HEK293 (cell line): ENCODE data around the gene PHPT1.

Experiments used
- AEBP2 ChIP-seq: fragments of 450-650 bp; formaldehyde crosslinking; IDR thresholded peaks from 2 replicates; pipeline ENCODE4 v1.5.1; 2016; ENCODE audit warnings: missing biosample characterization, missing genetic modification characterization, borderline replicate concordance
- ATF2 ChIP-seq: fragments of 450-650 bp; formaldehyde crosslinking; IDR thresholded peaks from 2 replicates; pipeline ENCODE4 v1.5.1; 2016; ENCODE audit warnings: missing biosample characterization, missing genetic modification characterization, low read depth
- EGR2 ChIP-seq: fragments of 450-650 bp; formaldehyde crosslinking; IDR thresholded peaks from 2 replicates; pipeline ENCODE4 v1.5.1; 2016; ENCODE audit warnings: low read depth, missing biosample characterization, missing genetic modification characterization
- FEZF1 ChIP-seq: fragments of 450-650 bp; formaldehyde crosslinking; IDR thresholded peaks from 2 replicates; pipeline ENCODE4 v1.5.1; 2016; ENCODE audit warnings: missing biosample characterization, missing genetic modification characterization
- GLIS1 ChIP-seq: fragments of 450-650 bp; formaldehyde crosslinking; IDR thresholded peaks from 2 replicates; pipeline ENCODE4 v1.5.1; 2016; ENCODE audit warnings: missing biosample characterization, missing genetic modification characterization
- KLF8 ChIP-seq: fragments of 450-650 bp; formaldehyde crosslinking; IDR thresholded peaks from 2 replicates; pipeline ENCODE4 v1.5.1; 2016; ENCODE audit warnings: missing biosample characterization, missing genetic modification characterization
- ZNF133 ChIP-seq: fragments of 450-650 bp; formaldehyde crosslinking; IDR thresholded peaks from 2 replicates; pipeline ENCODE4 v1.5.1; 2016; ENCODE audit warnings: missing biosample characterization, missing genetic modification characterization
- ZNF140 ChIP-seq: fragments of 450-650 bp; formaldehyde crosslinking; IDR thresholded peaks from 2 replicates; pipeline ENCODE4 v1.5.1; 2016; ENCODE audit warnings: missing biosample characterization, missing genetic modification characterization
- ZNF146 ChIP-seq: fragments of 450-650 bp; formaldehyde crosslinking; IDR thresholded peaks from 2 replicates; pipeline ENCODE4 v1.5.1; 2016; ENCODE audit warnings: missing biosample characterization, missing genetic modification characterization
- ZNF148 ChIP-seq: fragments of 450-650 bp; formaldehyde crosslinking; IDR thresholded peaks from 2 replicates; pipeline ENCODE4 v1.5.0; 2017; ENCODE audit warnings: missing biosample characterization, missing genetic modification characterization, borderline replicate concordance
- ZNF239 ChIP-seq: fragments of 450-650 bp; formaldehyde crosslinking; IDR thresholded peaks from 2 replicates; pipeline ENCODE4 v1.5.1; 2016; ENCODE audit warnings: missing biosample characterization, missing genetic modification characterization
- ZNF26 ChIP-seq: fragments of 450-650 bp; formaldehyde crosslinking; IDR thresholded peaks from 2 replicates; pipeline ENCODE4 v1.5.1; 2016; ENCODE audit warnings: missing biosample characterization, missing genetic modification characterization
- ZNF398 ChIP-seq: fragments of 450-650 bp; formaldehyde crosslinking; IDR thresholded peaks from 2 replicates; pipeline ENCODE4 v1.5.1; 2017; ENCODE audit warnings: missing biosample characterization, missing genetic modification characterization
- ZNF510 ChIP-seq: fragments of 450-650 bp; formaldehyde crosslinking; IDR thresholded peaks from 2 replicates; pipeline ENCODE4 v1.5.1; 2018; ENCODE audit warnings: mild to moderate bottlenecking, missing genetic modification characterization, missing biosample characterization; ENCODE audit not compliant: insufficient replicate concordance
- ZNF548 ChIP-seq: fragments of 450-650 bp; formaldehyde crosslinking; IDR thresholded peaks from 2 replicates; pipeline ENCODE4 v1.5.1; 2016; ENCODE audit warnings: missing biosample characterization, missing genetic modification characterization
- ZNF600 ChIP-seq: fragments of 450-650 bp; formaldehyde crosslinking; IDR thresholded peaks from 2 replicates; pipeline ENCODE4 v1.5.1; 2016; ENCODE audit warnings: missing biosample characterization, missing genetic modification characterization
- ZNF610 ChIP-seq: fragments of 450-650 bp; formaldehyde crosslinking; IDR thresholded peaks from 2 replicates; pipeline ENCODE4 v1.5.1; 2016; ENCODE audit warnings: missing biosample characterization, missing genetic modification characterization, borderline replicate concordance
- ZNF768 ChIP-seq: fragments of 450-650 bp; formaldehyde crosslinking; IDR thresholded peaks from 2 replicates; pipeline ENCODE4 v1.5.1; 2018; ENCODE audit warnings: missing biosample characterization, mild to moderate bottlenecking, missing genetic modification characterization
- ZSCAN16 ChIP-seq: fragments of 450-650 bp; formaldehyde crosslinking; IDR thresholded peaks from 2 replicates; pipeline ENCODE4 v1.5.1; 2016; ENCODE audit warnings: missing biosample characterization, missing genetic modification characterization
- ZXDB ChIP-seq: fragments of 450-650 bp; formaldehyde crosslinking; IDR thresholded peaks from 2 replicates; pipeline ENCODE4 v1.5.1; 2016; ENCODE audit warnings: missing biosample characterization, missing genetic modification characterization
- TF ChIP-seq, protein P1 (sequence below): fragments of 450-650 bp; formaldehyde crosslinking; IDR thresholded peaks from 2 replicates; pipeline ENCODE4; 2016; ENCODE audit warnings: missing biosample characterization, missing genetic modification characterization
- TF ChIP-seq, protein P2 (sequence below): fragments of 450-650 bp; formaldehyde crosslinking; IDR thresholded peaks from 2 replicates; pipeline ENCODE4 v1.5.1; 2017; ENCODE audit warnings: missing biosample characterization, missing genetic modification characterization
- TF ChIP-seq, protein P3 (sequence below): fragments of 450-650 bp; formaldehyde crosslinking; IDR thresholded peaks from 2 replicates; pipeline ENCODE4 v1.5.1; 2016; ENCODE audit warnings: missing biosample characterization, missing genetic modification characterization

PHPT1 gene

DNA sequence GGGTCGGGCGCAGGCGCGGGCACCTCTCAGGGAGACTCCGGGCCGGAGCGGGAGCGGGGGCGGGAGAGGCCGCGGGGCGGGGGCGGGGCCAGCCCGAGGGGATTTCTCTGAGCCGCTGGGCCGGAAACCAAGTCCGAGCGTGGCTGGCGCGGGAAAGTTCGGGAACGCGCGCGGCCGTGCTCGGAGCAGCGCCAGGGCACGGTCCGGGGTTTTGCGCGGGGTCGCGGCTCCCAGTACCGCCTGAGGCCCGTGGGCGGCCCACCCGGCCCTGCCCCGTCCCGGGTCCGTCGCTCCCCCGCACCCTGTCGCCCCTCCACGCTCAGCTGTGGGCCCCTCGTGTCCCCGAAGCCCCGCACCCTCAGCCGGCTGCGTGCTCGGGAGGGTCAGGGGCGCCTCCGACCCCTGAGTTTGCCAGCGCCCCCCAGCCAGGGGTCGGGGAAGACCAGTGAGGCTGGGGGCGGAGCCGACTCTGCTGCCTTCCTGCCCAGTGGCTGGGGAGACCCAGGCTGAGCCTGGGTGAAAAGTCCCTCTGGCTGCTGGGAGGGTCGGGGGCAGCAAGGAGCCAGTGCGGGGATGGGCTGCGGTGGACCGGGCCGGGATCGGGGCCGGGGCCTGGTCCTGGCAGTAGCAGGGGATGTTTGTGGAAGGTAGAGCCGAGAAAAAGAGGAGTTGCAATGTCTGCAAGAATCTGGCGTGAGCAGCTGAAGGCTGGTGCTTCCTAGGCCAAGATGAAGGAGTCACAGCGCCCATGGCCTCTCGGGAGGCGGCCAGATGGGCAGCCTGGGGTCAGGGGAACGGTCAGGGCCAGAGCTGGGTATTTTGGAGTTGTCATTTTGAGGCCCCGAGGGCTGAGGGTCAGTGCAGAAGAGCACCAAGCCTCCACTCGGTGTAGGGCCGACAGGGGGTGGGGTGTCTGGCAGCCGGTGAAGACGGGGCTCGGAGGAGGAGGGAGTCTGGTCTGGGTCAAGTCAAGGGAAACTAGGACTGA, 37.7 kb downstream of the PHPT1 start (continued):
- TF ChIP-seq AEBP2 (tag by site-specific recombination) (no peak), ZNF600 (tag by site-specific recombination) (0 out of 2 replicates have a peak, but pooled peaks have one; percentile 23), ZNF26 (no peak), ZNF610 (tag by site-specific recombination) (no peak), ATF2 (tag by site-specific recombination) (no peak), EGR2 (no peak), KLF8 (tag by site-specific recombination) (no peak), ZSCAN16 (tag by site-specific recombination) (no peak), ZNF548 (no peak), ZNF140 (tag by site-specific recombination) (no peak), FEZF1 (tag by site-specific recombination) (no peak), ZNF398 (tag by site-specific recombination) (no peak), ZNF510 (tag by site-specific recombination) (no peak), ZXDB (tag by site-specific recombination) (0 out of 2 replicates have a peak, but pooled peaks have one; percentile 10), ZNF239 (tag by site-specific recombination) (no peak), ZNF768 (no peak), ZNF146 (tag by site-specific recombination) (no peak), ZNF133 (tag by site-specific recombination) (no peak), ZNF148 (tag by site-specific recombination) (no peak), GLIS1 (tag by site-specific recombination) (no peak; the same call in 1 of the 2 replicates)
- TF ChIP-seq, protein P1, sequence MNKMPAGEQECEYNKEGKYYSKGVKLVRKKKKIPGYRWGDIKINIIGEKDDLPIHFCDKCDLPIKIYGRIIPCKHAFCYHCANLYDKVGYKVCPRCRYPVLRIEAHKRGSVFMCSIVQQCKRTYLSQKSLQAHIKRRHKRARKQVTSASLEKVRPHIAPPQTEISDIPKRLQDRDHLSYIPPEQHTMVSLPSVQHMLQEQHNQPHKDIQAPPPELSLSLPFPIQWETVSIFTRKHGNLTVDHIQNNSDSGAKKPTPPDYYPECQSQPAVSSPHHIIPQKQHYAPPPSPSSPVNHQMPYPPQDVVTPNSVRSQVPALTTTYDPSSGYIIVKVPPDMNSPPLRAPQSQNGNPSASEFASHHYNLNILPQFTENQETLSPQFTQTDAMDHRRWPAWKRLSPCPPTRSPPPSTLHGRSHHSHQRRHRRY (tag by site-specific recombination) = no peak
- TF ChIP-seq, protein P2, sequence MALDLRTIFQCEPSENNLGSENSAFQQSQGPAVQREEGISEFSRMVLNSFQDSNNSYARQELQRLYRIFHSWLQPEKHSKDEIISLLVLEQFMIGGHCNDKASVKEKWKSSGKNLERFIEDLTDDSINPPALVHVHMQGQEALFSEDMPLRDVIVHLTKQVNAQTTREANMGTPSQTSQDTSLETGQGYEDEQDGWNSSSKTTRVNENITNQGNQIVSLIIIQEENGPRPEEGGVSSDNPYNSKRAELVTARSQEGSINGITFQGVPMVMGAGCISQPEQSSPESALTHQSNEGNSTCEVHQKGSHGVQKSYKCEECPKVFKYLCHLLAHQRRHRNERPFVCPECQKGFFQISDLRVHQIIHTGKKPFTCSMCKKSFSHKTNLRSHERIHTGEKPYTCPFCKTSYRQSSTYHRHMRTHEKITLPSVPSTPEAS = no peak
- TF ChIP-seq, protein P3, sequence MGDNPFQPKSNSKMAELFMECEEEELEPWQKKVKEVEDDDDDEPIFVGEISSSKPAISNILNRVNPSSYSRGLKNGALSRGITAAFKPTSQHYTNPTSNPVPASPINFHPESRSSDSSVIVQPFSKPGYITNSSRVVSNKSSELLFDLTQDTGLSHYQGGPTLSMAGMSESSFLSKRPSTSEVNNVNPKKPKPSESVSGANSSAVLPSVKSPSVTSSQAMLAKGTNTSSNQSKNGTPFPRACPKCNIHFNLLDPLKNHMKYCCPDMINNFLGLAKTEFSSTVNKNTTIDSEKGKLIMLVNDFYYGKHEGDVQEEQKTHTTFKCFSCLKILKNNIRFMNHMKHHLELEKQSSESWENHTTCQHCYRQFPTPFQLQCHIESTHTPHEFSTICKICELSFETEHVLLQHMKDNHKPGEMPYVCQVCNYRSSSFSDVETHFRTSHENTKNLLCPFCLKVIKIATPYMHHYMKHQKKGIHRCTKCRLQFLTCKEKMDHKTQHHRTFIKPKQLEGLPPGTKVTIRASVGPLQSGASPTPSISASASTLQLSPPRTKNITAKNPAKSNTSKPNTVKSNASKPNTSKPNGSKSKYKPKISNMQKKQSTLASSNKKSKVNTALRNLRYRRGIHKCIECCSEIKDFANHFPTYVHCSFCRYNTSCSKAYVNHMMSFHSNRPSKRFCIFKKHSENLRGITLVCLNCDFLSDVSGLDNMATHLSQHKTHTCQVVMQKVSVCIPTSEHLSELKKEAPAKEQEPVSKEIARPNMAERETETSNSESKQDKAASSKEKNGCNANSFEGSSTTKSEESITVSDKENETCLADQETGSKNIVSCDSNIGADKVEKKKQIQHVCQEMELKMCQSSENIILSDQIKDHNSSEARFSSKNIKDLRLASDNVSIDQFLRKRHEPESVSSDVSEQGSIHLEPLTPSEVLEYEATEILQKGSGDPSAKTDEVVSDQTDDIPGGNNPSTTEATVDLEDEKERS (tag by site-specific recombination) = no peak
